ENCODE measurements around the gene EHHADH. TPM values are rescaled to one million over a fixed set of nuclear protein-coding genes. Genes with fewer than 3 reads are reported as not detected.
A peak's percentile ranks its signal among the peaks of the same experiment; 100 is the strongest.

The EHHADH gene
- total RNA-seq, 1 donor from 2014 or later, result 3.6 TPM

- TF ChIP-seq EZH2phosphoT487 (IDR thresholded peaks at IDR 0.05) (no peak), EZH2 (IDR thresholded peaks at IDR 0.05) (no peak), CTCF (IDR thresholded peaks at IDR 0.05) (no peak)
- DNase-seq (ENCODE audit: low spot score), result no peak
- no peak overlapping the region for H3K27ac ChIP-seq
- no peak overlapping the region for H2AFZ ChIP-seq (replicated peaks)
- no peak overlapping the region for H3K4me3 ChIP-seq
- no peaks in the 10 kb centered on the region for H3K36me3 Mint-ChIP-seq
- H3K27ac Mint-ChIP-seq, result no peak overlapping the region
- no peak overlapping the region for H3K4me3 Mint-ChIP-seq
- H3K9me3 ChIP-seq (ENCODE audit: low read depth), result no peaks in the 10 kb centered on the region
- no peaks in the 10 kb centered on the region for H3K4me1 Mint-ChIP-seq
- H4K20me1 ChIP-seq (ENCODE audit: low read depth), result no peaks in the 10 kb centered on the region
- H3K9ac ChIP-seq, result no peak overlapping the region
- H3K27me3 Mint-ChIP-seq (ENCODE audit: insufficient read depth, low read depth), result no peaks in the 10 kb centered on the region
- H3K4me2 ChIP-seq, result no peak overlapping the region
- no peaks in the 10 kb centered on the region for H3K4me1 ChIP-seq
- no peaks in the 10 kb centered on the region for H3K27me3 ChIP-seq
- H3K79me2 ChIP-seq (ENCODE audit: low read depth), result peaks cover 2% of the 10 kb centered on the region
- no peaks in the 10 kb centered on the region for H3K9me3 Mint-ChIP-seq
- H3K36me3 ChIP-seq, result no peaks in the 10 kb centered on the region
- no peaks in the 10 kb centered on the region for H3F3A ChIP-seq (ENCODE audit: low read depth)
Measured at GRCh38 chr3:185290266-185290665, 36.4 kb upstream of the EHHADH start.

- peak overlapping the region; percentile 58 for H3K4me3 ChIP-seq
- Mint-ChIP-seq H3K27ac (no peak overlapping the region), H3K4me3 (peak overlapping the region; percentile 84), H3K4me1 (no peaks in the 10 kb centered on the region), H3K27me3 (ENCODE audit: insufficient read depth, low read depth) (peaks cover 4% of the 10 kb centered on the region), H3K36me3 (no peaks in the 10 kb centered on the region), H3K9me3 (no peaks in the 10 kb centered on the region)
- TF ChIP-seq EZH2phosphoT487 (IDR thresholded peaks at IDR 0.05) (no peak), CTCF (IDR thresholded peaks at IDR 0.05) (no peak), EZH2 (IDR thresholded peaks at IDR 0.05) (no peak)
- no peaks in the 10 kb centered on the region for H3K36me3 ChIP-seq
- H2AFZ ChIP-seq (replicated peaks), result peak overlapping the region; percentile 84
- no peak overlapping the region for H3K27ac ChIP-seq
- peaks cover 10% of the 10 kb centered on the region for H3K27me3 ChIP-seq
- H3K4me1 ChIP-seq, result peaks cover 3% of the 10 kb centered on the region
- H4K20me1 ChIP-seq (ENCODE audit: low read depth), result no peaks in the 10 kb centered on the region
- H3F3A ChIP-seq (ENCODE audit: low read depth), result peaks cover 9% of the 10 kb centered on the region
- H3K9me3 ChIP-seq (ENCODE audit: low read depth), result no peaks in the 10 kb centered on the region
- H3K79me2 ChIP-seq (ENCODE audit: low read depth), result peaks cover 24% of the 10 kb centered on the region
- H3K9ac ChIP-seq, result peak overlapping the region; percentile 24
- DNase-seq (ENCODE audit: low spot score), result no peak
- peak overlapping the region; percentile 80 for H3K4me2 ChIP-seq
Measured at GRCh38 chr3:185283374-185283935, 29.6 kb upstream of the EHHADH start.

- Mint-ChIP-seq H3K4me3 (peak overlapping the region; percentile 84), H3K27ac (peak overlapping the region; percentile 15), H3K4me1 (no peaks in the 10 kb centered on the region), H3K27me3 (ENCODE audit: insufficient read depth, low read depth) (peaks cover 4% of the 10 kb centered on the region), H3K36me3 (no peaks in the 10 kb centered on the region), H3K9me3 (no peaks in the 10 kb centered on the region)
- Histone ChIP-seq H2AFZ (replicated peaks) (peak overlapping the region; percentile 84), H3K27ac (no peak overlapping the region), H3K9me3 (ENCODE audit: low read depth) (no peaks in the 10 kb centered on the region), H3F3A (ENCODE audit: low read depth) (peaks cover 9% of the 10 kb centered on the region), H3K4me2 (peak overlapping the region; percentile 80), H3K9ac (peak overlapping the region; percentile 24), H4K20me1 (ENCODE audit: low read depth) (no peaks in the 10 kb centered on the region), H3K36me3 (no peaks in the 10 kb centered on the region), H3K4me3 (peak overlapping the region; percentile 58), H3K79me2 (ENCODE audit: low read depth) (peaks cover 24% of the 10 kb centered on the region), H3K27me3 (peaks cover 15% of the 10 kb centered on the region), H3K4me1 (peaks cover 3% of the 10 kb centered on the region)
- TF ChIP-seq EZH2 (IDR thresholded peaks at IDR 0.05) (no peak), CTCF (IDR thresholded peaks at IDR 0.05) (no peak), EZH2phosphoT487 (IDR thresholded peaks at IDR 0.05) (no peak)
- peak; percentile 97 for DNase-seq (ENCODE audit: low spot score)
Measured at GRCh38 chr3:185282696-185283373, 29.0 kb upstream of the EHHADH start.
